Panc1 (cell line): Measurements from ENCODE around the gene FAM107B. TPM values are rescaled to one million over a fixed set of nuclear protein-coding genes. Genes with fewer than 3 reads are reported as not detected.

Source experiments
- ATAC-seq: fragments of 200-7000 bp; cut with Tn5 transposase; 2 replicates; pipeline ENCODE4 v1.9.1; 2020; ENCODE audit warnings: mild to moderate bottlenecking, moderate library complexity
- BruUV-seq: library from RNA; stranded (reverse); fragments of 400-500 nt; replicated peaks from 2 replicates; lab custom pipeline; 2021; lab: Mats Ljungman, UMichigan
- CTCF ChIA-PET: fragments of 300-600 bp; sonication (Branson Sonifier 250); formaldehyde crosslinking; loops from one replicate; lab custom pipeline; 2022; ENCODE audit warnings: antibody characterized with exemption; lab: Charles Lee
- POLR2A ChIA-PET: fragments of 300-600 bp; sonication (Branson Sonifier 250); formaldehyde crosslinking; loops from one replicate; lab custom pipeline; 2022; ENCODE audit warnings: antibody characterized with exemption; lab: Charles Lee
- DNase-seq: peaks from one replicate; pipeline ENCODE4 v3.0.0-alpha.2; 2010; ENCODE audit warnings: low read depth, low spot score
- H3K27ac ChIP-seq: 2 replicates; pipeline ENCODE4 v1.5.1; 2011; ENCODE audit warnings: mild to moderate bottlenecking, low read length, inconsistent platforms
- H3K27me3 ChIP-seq: fragments of 200-500 bp; sonication (Bioruptor generic); 2 replicates; pipeline ENCODE4 v1.6.0; 2014; ENCODE audit warnings: low read length, inconsistent platforms; ENCODE audit not compliant: control insufficient read depth, insufficient read depth
- H3K36me3 ChIP-seq: fragments of 200-500 bp; sonication (Bioruptor generic); 2 replicates; pipeline ENCODE4 v1.5.1; 2014; ENCODE audit warnings: inconsistent platforms, mild to moderate bottlenecking, low read length, moderate library complexity; ENCODE audit not compliant: control insufficient read depth, insufficient read depth
- H3K4me1 ChIP-seq: 2 replicates; pipeline ENCODE4 v1.5.1; 2011; ENCODE audit warnings: inconsistent platforms, mild to moderate bottlenecking, low read length, moderate library complexity; ENCODE audit not compliant: control insufficient read depth, insufficient read depth
- H3K4me3 ChIP-seq, 2 experiments: 2 replicates each; pipeline ENCODE4 v1.5.1; 2011 to 2012; ENCODE audit warnings: low read depth in 2 of 2, low read length in 2 of 2, mild to moderate bottlenecking in 2 of 2, inconsistent platforms in 1 of 2, moderate library complexity in 1 of 2
- H3K9me3 ChIP-seq: fragments of 200-500 bp; sonication (Bioruptor generic); 2 replicates; pipeline ENCODE4 v1.5.1; 2014; ENCODE audit warnings: low read depth, mild to moderate bottlenecking, inconsistent platforms, low read length, moderate library complexity; ENCODE audit not compliant: control insufficient read depth, insufficient read depth
- CTCF ChIP-seq: fragments of 450-650 bp; IDR thresholded peaks from 2 replicates; pipeline ENCODE4 v1.5.1; 2017; ENCODE audit warnings: mild to moderate bottlenecking
- POLR2AphosphoS5 ChIP-seq: IDR thresholded peaks from 2 replicates; pipeline ENCODE4 v1.6.1; 2012; ENCODE audit warnings: mild to moderate bottlenecking, low read depth, low read length, moderate library complexity
- SIN3A ChIP-seq: IDR thresholded peaks from 2 replicates; pipeline ENCODE4 v1.6.1; 2012; ENCODE audit warnings: low read depth, mild to moderate bottlenecking, low read length, moderate library complexity, borderline replicate concordance; ENCODE audit not compliant: insufficient read depth
- TCF7L2 ChIP-seq: IDR thresholded peaks from 2 replicates; pipeline ENCODE4 v1.6.1; 2011; ENCODE audit warnings: mild to moderate bottlenecking, low read depth, low read length, inconsistent platforms
- in situ Hi-C: cut with HindIII; loops from 2 replicates; pipeline ENCODE4 v1.10.0; 2016; ENCODE audit warnings: low sequenced_read_pairs, low pct_unique_long_range_greater_than_20kb
- intact Hi-C: fragments of 100-400 bp; cut with micrococcal nuclease; formaldehyde crosslinking; loops from one replicate; pipeline ENCODE4 v1.10.0; 2022; ENCODE audit not compliant: unreplicated experiment
- total RNA-seq: library from RNA; stranded (reverse); gene quantifications from one replicate; pipeline ENCODE4 v1.2.1, GENCODE V29; 2021; ENCODE audit not compliant: unreplicated experiment
- TF ChIP-seq, protein P1 (sequence below), 2 experiments: IDR thresholded peaks; 2 replicates each; pipeline ENCODE4 v1.6.1; 2011 to 2012; ENCODE audit warnings: low read depth in 2 of 2, control low read depth in 1 of 2, low read length in 1 of 2, mild to moderate bottlenecking in 1 of 2, moderate library complexity in 1 of 2; ENCODE audit not compliant: insufficient read depth in 1 of 2

Gene FAM107B
- total RNA-seq, 1 experiment from 2014 or later: 13.4 TPM

DNA sequence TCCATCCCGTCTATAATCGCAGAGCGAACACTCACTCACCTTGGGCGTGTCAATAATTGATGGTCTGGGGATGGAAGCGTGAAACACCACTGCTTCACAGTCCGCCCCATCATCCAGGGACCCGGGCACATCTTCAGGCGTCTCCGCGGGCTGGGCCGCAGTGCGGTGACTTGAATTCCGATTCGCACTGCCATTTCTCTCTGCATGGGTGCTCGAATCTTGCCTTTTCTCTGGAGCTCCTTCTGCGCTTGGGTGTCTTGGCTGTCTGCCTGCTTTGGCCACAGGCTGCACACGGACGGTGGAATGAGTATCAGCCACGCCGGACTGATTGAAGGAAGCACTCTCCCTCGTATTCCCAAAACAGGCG is 500 bp downstream of the FAM107B start:
- ChIA-PET POLR2A (no interaction called here), CTCF (no interaction called here)
- TF ChIP-seq SIN3A: no peak
- no peak for TF ChIP-seq CTCF
- TF ChIP-seq TCF7L2: no peak
- TF ChIP-seq, protein P1, sequence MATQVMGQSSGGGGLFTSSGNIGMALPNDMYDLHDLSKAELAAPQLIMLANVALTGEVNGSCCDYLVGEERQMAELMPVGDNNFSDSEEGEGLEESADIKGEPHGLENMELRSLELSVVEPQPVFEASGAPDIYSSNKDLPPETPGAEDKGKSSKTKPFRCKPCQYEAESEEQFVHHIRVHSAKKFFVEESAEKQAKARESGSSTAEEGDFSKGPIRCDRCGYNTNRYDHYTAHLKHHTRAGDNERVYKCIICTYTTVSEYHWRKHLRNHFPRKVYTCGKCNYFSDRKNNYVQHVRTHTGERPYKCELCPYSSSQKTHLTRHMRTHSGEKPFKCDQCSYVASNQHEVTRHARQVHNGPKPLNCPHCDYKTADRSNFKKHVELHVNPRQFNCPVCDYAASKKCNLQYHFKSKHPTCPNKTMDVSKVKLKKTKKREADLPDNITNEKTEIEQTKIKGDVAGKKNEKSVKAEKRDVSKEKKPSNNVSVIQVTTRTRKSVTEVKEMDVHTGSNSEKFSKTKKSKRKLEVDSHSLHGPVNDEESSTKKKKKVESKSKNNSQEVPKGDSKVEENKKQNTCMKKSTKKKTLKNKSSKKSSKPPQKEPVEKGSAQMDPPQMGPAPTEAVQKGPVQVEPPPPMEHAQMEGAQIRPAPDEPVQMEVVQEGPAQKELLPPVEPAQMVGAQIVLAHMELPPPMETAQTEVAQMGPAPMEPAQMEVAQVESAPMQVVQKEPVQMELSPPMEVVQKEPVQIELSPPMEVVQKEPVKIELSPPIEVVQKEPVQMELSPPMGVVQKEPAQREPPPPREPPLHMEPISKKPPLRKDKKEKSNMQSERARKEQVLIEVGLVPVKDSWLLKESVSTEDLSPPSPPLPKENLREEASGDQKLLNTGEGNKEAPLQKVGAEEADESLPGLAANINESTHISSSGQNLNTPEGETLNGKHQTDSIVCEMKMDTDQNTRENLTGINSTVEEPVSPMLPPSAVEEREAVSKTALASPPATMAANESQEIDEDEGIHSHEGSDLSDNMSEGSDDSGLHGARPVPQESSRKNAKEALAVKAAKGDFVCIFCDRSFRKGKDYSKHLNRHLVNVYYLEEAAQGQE (IDR thresholded peaks at IDR 0.05; ENCODE audit: insufficient read depth in 1 of 2, low read depth in 2 of 2, low read length in 1 of 2): no peak
- TF ChIP-seq POLR2AphosphoS5: no peak
- ATAC-seq (no peak), DNase-seq (no peak)
- no peaks in the 10 kb centered on the region for H3K36me3 ChIP-seq
- intact Hi-C loops (no loop called here), in situ Hi-C loops (no loop called here)
- H3K9me3 ChIP-seq: no peaks in the 10 kb centered on the region
- no peaks in the 10 kb centered on the region for H3K4me1 ChIP-seq
- H3K27me3 ChIP-seq: no peaks in the 10 kb centered on the region
- BruUV-seq: no TSS peak
- no peak overlapping the region for H3K27ac ChIP-seq
- no peak overlapping the region for H3K4me3 ChIP-seq

- POLR2A ChIA-PET: no interaction called here
Observed at GRCh38 chr10:14773551-14774213, 1.0 kb downstream of the FAM107B start.

More at GRCh38 chr10:14773551-14774213, 1.0 kb downstream of the FAM107B start:
- intact Hi-C loops (no loop called here), in situ Hi-C loops (no loop called here)
- BruUV-seq: no TSS peak
- CTCF ChIA-PET: no interaction called here
- Histone ChIP-seq H3K27ac (no peak overlapping the region), H3K36me3 (no peaks in the 10 kb centered on the region), H3K4me1 (no peaks in the 10 kb centered on the region), H3K4me3 (no peak overlapping the region), H3K27me3 (no peaks in the 10 kb centered on the region), H3K9me3 (no peaks in the 10 kb centered on the region)
- TF ChIP-seq, protein P1 (IDR thresholded peaks at IDR 0.05; ENCODE audit: insufficient read depth in 1 of 2, low read depth in 2 of 2, low read length in 1 of 2): no peak
- TF ChIP-seq POLR2AphosphoS5: no peak
- no peak for TF ChIP-seq TCF7L2
- TF ChIP-seq CTCF: no peak
- no peak for TF ChIP-seq SIN3A
- ATAC-seq (no peak), DNase-seq (no peak)
